NCI-H510A (cell line): ENCODE measurements around the gene TTYH2.
"Not testable (repeated sequence)": the region's sequence is repeated elsewhere in the genome, so short reads cannot be mapped to it uniquely, and the experiment has no call there.

Experiments
- DNase-seq: peaks from one replicate; lab custom pipeline; 2025; lab: John Stamatoyannopoulos, UW

The TTYH2 gene

DNA sequence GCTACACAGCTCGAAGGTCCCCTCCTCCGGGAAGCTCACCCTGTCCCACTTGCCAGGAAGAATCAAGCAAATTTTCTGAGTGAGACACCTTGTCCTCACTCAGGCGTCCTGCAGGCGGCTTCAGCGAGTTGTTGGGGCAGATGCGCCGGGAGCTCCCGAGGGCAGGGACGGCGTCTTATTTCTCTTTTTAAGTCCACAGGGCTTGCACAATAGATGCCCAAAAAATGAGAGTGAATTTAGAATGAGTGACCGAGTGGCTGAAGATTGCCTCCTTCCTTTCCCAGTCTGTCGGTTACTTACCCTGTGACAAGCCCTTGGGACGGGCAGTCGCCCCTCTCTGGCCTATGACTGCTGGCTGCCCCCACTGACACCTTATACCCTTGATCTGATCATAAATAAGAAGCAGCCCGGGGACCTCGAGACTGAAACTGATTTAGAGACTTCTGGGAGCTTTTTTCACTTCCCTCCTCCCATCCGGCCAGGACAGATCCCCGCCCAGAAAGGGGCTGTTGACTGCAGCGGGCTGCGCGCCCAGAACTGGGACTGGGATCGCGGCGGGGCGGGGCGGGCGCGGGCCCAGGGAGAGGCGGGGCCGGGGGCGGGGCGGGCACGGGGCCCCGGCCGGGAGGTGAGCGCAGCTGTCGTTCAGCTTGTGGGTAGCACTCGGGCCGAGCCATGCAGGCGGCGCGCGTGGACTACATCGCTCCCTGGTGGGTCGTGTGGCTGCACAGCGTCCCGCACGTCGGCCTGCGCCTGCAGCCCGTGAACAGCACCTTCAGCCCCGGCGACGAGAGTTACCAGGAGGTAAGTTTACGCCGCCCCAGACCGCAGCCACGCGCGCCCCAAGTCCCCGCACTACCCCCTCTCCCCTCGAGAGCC lies at the start of gene TTYH2:
Gene TTYH2 (plus strand): TSS at position 659 of the 879 bp plus-strand sequence. CDS start 17 bp downstream, at position 676.
- DNase-seq, result peak; percentile 55

GRCh38 chr17:74163836-74164235 lies 49.5 kb upstream of the TTYH2 start:
- no peak for DNase-seq

- DNase-seq, result no peak
These were observed 48.8 kb upstream of the TTYH2 start for GRCh38 chr17:74164446-74165045.

DNA sequence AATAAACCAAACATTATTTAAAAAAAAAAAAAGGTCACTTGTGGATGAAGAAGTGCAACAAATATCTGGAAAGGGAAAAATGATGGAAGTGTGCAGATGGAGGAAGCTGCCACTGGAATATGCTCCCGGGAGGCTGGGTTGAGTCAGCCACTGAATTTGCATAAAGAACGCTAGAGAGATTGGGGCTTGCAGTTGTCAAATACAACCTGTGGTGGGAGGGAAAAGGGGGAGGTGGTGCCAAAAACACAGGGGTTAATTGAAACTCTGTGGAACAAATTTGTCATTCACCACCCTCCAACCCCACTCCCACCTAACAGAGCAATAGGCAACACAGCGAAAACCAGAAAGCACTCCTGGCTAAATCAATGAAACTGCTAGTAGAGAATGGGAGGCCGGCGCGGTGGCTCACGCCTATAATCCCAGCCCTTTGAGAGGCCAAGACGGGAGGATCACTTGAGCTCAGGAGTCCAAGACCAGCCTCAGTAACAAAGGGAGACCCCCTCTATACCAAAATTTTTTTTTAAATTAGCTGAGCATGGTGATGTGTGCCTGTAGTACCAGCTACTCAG lies 47.5 kb upstream of the TTYH2 start:
- no peak for DNase-seq

GRCh38 chr17:74170924-74171323 lies 42.4 kb upstream of the TTYH2 start:
- DNase-seq, result no peak

DNA sequence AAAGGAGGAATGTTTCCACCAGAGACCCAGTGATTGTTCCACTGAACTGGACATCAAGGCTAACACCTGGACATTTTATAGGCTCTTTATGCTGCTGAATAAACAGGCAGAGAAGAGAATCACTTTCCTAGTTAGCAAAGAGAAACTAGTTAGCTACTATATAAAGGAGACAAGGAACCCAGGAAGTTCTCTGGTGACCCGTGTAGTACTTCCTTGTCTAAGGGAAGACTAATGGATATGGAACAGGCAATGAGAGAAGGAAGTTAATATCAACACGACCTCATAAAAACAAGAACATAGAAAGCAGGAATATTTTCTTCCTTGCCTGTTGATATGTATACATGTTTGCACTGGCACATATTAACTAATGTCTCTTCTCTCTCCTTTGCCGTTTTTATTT lies 40.7 kb upstream of the TTYH2 start:
- no peak for DNase-seq

- no peak for DNase-seq
These were observed 36.8 kb upstream of the TTYH2 start for GRCh38 chr17:74176546-74177001.

- no peak for DNase-seq
These were observed 36.3 kb upstream of the TTYH2 start for GRCh38 chr17:74177018-74177450.

DNA sequence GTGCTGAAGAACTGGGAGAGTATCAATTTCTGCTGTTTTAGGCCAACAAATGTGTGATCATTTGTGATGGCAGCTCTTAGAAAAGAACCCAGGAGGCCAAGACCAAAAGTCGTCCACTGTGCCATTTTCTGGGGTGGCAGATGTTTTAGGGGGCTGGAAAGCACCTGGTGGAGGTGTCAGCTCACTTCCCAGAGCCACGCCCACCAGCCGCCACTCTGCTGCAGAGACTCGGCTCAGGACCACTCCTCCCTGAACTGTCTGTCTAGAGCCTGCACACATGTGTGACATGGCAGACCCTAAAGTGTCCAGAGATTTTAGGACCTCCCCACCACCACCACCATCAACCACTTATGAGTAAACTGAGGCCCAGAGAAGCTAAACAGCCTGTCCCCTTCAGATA lies 33.8 kb upstream of the TTYH2 start:
- DNase-seq, result no peak

GRCh38 chr17:74180336-74180735 lies 33.0 kb upstream of the TTYH2 start:
- DNase-seq, result no peak

DNA sequence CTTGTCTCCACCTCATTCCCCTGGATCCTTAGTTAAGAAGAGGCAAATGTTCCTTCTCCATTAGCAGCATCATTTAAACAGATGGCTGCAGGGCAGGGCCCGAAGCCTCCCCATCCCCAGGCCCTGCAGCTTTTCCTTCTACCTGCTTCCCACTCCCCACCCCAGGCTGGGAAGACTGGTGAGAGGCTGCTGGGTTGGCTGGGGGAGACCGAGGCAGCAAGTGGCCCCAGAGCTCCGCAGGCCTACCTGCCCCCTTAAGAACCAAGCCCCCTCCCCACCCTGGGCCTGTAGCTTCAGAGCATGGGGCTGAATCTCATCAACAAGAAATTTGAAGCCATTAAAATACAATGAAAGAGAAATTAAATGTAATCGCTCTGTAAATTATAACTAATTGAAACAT lies 32.0 kb upstream of the TTYH2 start:
- DNase-seq, result no peak

DNA sequence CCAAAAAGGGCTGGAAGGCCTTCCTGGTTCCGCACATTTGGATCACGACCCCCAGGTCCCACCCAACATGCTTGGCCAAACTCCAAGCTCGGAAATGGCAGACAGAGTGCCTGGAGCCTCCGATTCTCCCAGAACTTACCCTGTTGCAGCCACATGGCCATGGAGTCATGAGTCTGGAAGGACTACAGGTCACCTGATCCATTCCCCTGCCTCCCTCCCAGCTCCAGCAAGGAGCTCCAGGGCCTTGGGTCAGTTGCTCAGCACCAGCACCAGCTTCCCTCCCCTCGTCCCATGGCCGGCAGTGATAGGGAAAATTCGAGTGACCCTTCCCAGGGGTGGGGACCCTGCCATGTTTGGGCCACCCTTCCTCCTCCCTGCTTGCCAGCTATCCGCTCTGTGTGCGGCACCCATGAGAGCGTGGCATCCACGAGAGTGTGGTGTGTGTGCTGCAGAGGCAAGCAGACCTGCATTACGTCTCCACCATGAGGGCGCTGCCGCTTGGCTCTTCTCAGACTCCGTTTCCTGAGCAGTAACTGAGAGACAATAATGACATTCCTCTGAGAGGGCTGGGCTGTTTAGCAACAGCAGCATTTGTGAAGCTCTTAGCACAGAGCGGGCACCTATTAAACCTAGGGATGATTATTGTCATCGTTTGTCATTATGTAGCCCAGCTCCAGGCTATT lies 31.2 kb upstream of the TTYH2 start:
- no peak for DNase-seq

GRCh38 chr17:74183411-74183810 lies 30.0 kb upstream of the TTYH2 start:
- no peak for DNase-seq

DNA sequence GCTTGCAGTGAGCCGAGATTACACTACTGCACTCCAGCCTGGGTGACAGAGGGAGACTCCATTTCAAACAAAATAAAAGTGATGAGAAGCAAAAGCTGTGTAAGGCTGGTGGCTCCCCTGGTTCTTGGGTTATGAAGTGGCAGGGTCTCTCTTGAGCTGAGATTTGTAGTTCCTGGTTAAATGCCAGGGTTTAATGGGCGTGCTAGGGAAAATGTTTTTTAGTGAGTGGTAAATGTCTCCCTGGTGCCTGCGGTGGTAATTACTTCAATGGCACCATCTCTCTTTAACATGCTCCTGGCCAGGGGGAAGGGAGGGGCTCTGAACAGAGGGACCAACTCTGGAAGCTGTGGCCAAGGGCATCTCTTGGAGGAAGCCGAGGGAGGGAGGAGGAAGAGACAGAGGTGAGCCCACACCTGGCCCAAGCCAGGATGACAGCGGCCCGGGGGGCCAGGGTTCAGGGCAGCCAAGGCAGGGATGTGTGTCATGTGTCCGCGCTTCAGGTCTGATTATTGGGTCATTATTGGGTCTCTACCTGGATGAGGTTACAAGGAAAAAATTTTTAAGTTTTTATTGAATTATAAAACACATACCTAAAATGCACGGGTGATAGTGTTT lies 27.7 kb upstream of the TTYH2 start:
- DNase-seq, result no peak

- no peak for DNase-seq
These were observed 26.9 kb upstream of the TTYH2 start for GRCh38 chr17:74186498-74186897.

DNA sequence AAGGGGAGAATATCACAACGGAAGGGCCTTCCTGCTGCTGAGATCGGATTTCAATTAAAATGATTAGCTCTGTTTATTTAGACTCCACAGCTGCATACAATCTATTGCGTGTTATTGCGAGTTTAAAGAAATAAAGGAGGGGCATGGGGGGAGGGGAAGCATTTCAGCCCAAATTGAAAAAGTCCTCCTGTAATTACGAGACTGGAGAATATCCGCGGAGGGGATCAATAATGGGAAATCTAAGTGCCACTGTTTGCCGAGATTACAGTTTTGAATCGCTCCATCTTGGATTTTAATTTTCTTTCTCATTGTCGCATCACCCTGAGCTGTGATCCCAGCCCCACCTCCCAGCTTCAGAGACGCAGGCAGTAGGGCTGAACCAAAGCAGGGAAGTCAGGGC lies 25.6 kb upstream of the TTYH2 start:
- DNase-seq, result no peak

GRCh38 chr17:74188687-74189086 lies 24.7 kb upstream of the TTYH2 start:
- DNase-seq, result not testable (repeated sequence)

- no peak for DNase-seq
These were observed 23.2 kb upstream of the TTYH2 start for GRCh38 chr17:74190154-74190553.

- DNase-seq, result no peak
These were observed 22.5 kb upstream of the TTYH2 start for GRCh38 chr17:74190807-74191406.

DNA sequence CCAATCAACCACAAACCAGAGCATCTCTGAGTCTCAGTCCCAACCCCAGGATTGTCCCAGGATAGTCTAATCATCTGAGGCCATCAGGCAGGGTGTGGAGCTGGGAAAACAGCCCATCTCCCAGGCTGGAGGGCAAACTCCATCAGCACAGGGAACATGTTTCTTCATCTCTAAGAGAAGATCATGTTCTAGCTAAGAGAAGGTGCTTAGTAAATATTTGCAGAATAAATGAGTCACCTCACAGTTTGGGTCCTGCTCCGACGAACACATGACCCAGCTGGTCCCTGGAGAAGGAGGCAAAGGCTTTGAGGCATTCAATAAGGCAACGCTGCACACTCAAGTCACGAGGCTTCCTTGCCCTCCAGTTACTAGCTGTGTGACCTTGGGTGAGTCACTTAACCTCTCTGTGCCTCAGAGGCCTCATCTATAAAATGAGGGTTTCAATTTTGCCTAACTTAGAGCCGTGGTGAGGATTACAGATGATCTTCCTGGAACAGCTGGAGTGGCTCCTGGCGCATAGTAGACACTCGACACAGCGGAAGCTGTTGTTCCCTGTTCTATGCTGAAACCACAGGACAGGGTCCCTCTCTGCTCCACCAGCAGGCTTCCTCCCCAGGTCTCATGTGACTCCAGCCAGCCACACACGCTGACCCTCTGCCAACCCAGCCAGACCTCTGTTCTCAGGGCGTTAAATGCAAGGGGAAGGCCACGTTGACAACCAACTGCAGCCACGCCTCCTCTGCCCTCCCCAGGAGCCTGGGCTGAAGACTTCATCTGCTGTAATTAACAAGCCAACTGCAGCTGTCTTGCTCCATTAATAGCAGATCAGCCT lies 20.2 kb upstream of the TTYH2 start:
- DNase-seq, result peak; percentile 81

DNA sequence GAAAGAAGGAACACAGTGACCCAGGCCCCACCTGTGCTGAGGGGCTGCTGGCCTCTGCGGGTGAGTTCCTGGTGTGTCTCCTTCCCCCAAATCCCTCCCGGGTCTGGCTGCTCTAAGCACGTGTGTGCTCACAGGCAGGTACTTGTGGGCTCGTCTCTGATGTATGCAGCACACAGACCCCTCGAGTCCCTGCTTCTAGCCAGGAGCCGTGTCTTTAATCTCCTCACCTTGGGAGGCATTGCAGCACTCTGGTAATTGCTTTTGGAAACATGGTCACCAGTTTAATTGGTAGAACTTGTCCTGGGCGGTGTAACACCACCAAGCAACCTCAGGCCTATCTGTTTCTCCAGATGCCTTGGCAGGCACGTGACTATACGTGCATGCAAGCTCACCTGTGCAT lies 18.7 kb upstream of the TTYH2 start:
- DNase-seq, result no peak
